Measurements from ENCODE around the gene ZNF37A.
"Not testable (repeated sequence)": the region's sequence is repeated elsewhere in the genome, so short reads cannot be mapped to it uniquely, and the experiment has no call there.

ZNF37A gene

GRCh38 chr10:38150891-38151463 is 56.8 kb downstream of the ZNF37A start:
- DNase-seq (ENCODE audit: low read depth in 2 of 2), result not testable (repeated sequence)

- DNase-seq (ENCODE audit: low read depth in 2 of 2), result no peak
Observed at GRCh38 chr10:38156416-38157269, 62.5 kb downstream of the ZNF37A start.

- DNase-seq (ENCODE audit: low read depth in 2 of 2), result no peak
Observed at GRCh38 chr10:38157270-38157685, 63.1 kb downstream of the ZNF37A start.

GRCh38 chr10:38159004-38159403 is 64.9 kb downstream of the ZNF37A start:
- no peak for DNase-seq (ENCODE audit: low read depth in 2 of 2)

GRCh38 chr10:38163617-38164016 is 69.5 kb downstream of the ZNF37A start:
- DNase-seq (ENCODE audit: low read depth in 2 of 2), result no peak

GRCh38 chr10:38174336-38174735 is 80.2 kb downstream of the ZNF37A start:
- DNase-seq (ENCODE audit: low read depth in 2 of 2), result no peak

- DNase-seq (ENCODE audit: low read depth in 2 of 2), result no peak
Observed at GRCh38 chr10:38184477-38184876, 90.3 kb downstream of the ZNF37A start.
